ENCODE data around the gene RBPMS2.

RBPMS2 gene

GRCh38 chr15:64698823-64699222, 76.6 kb downstream of the RBPMS2 start:
- in situ Hi-C loops (cut with MboI; ENCODE audit: low sequenced_read_pairs) = no loop called here

GRCh38 chr15:64697911-64698369, 77.4 kb downstream of the RBPMS2 start:
- in situ Hi-C loops (cut with MboI; ENCODE audit: low sequenced_read_pairs) = no loop called here

GRCh38 chr15:64696481-64696880, 78.9 kb downstream of the RBPMS2 start:
- in situ Hi-C loops (cut with MboI; ENCODE audit: low sequenced_read_pairs) = no loop called here

- in situ Hi-C loops (cut with MboI; ENCODE audit: low sequenced_read_pairs) = no loop called here
These were observed 79.8 kb downstream of the RBPMS2 start for GRCh38 chr15:64695561-64695992.

GRCh38 chr15:64694816-64695215, 80.6 kb downstream of the RBPMS2 start:
- in situ Hi-C loops (cut with MboI; ENCODE audit: low sequenced_read_pairs) = no loop called here

- in situ Hi-C loops (cut with MboI; ENCODE audit: low sequenced_read_pairs) = no loop called here
These were observed 82.3 kb downstream of the RBPMS2 start for GRCh38 chr15:64693134-64693533.

- in situ Hi-C loops (cut with MboI; ENCODE audit: low sequenced_read_pairs) = no loop called here
These were observed 83.4 kb downstream of the RBPMS2 start for GRCh38 chr15:64691896-64692565.

- in situ Hi-C loops (cut with MboI; ENCODE audit: low sequenced_read_pairs) = no loop called here
These were observed 84.7 kb downstream of the RBPMS2 start for GRCh38 chr15:64690578-64691296.

GRCh38 chr15:64690008-64690407, 85.4 kb downstream of the RBPMS2 start:
- in situ Hi-C loops (cut with MboI; ENCODE audit: low sequenced_read_pairs) = no loop called here
